Kidney tubule cell (primary cell): ENCODE results near the gene PACS2.

Experiments
- DNase-seq: peaks from one replicate; pipeline ENCODE4 v3.0.0-alpha.2; 2018; ENCODE audit warnings: low spot score

PACS2 gene

DNA sequence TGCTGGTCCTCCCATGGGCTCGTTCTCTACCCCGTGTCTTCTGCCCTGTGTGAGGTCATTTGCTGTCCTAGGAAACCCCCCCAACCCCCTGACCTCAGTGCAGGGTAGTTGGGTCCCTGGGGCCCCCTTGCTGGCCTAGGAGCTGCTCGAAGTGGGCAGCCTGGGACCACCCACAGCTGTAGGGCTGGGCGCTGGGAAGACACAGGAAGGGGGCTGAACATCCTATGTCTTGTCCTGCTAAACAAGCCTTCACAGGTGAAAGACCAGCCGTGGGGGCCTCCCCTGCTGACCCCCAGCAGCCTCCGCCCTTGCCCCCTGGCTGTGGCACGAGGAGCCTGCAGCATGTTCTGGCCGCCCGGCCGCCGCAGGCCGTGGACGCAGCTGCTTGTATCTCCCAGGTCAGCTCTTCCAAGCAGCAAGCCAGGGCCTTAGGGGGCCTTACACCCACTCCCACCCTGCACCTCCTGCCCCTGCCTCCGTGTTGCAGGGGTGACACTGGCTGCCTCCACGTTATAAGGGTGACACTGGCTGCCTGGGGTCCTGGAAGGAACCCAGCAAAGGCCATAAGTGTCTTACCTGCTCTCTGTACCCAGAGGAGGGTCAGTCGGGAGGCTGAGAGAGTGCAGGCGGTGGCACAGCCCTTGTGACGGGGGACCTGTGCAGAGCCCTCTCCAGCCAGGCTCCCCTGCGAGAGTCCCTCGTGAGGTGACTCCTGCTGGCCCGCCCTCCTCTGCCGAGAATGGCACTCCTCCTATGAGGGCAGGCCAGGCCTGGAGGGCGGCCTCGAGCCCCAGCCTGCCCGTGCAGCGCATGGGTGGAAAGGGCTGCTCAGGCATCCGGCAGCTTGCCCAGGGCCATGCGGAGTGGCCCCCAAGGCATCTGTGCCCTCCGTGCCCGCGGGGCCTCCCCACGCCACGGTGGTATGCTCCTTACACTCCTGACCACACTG, 72.3 kb downstream of the PACS2 start:
- no peak for DNase-seq

- DNase-seq = no peak
Measured at GRCh38 chr14:105387530-105387922, 73.0 kb downstream of the PACS2 start.

DNA sequence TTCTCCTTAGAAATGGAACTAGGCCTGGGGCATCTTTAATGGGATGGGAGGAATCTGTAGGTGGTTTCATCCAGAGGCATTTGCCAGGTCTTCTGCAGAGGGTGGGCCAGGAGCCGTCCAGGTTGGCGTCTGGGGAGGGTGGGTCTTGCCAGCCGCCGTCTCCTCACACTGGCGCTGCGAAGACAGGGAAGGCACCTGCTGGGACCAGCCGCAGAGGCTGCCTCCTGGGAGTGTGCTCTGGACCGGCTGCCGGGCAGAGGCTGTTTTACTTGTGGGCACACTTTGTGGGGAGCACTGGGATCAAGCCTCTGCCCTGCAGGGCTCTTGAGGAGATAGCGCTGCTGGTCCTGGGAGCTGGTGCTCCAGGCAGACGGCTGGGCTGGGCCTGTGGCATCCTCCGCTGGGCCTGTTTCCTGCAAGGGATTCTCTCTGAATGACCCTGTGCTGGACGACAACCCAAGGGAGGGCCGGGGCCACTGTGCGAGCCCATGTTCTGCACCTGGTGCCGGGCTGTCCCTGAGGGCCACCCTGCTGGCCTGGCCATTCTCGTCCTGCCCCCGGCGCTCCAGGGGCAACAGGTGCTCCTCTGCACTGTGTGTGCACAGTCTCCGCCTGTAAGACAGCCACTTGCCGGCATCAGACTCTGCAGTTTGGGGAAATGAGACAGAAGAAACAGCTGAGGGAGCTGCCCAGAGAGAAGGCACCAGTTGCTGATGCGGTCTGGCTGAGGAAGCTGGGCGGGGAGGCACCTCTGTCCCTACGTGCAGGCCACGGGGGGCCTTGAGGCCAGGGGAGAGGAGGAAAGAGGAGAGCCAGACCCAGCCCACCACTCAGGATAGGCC, 73.8 kb downstream of the PACS2 start:
- DNase-seq = no peak

- DNase-seq = no peak
Measured at GRCh38 chr14:105388976-105389375, 74.4 kb downstream of the PACS2 start.

DNA sequence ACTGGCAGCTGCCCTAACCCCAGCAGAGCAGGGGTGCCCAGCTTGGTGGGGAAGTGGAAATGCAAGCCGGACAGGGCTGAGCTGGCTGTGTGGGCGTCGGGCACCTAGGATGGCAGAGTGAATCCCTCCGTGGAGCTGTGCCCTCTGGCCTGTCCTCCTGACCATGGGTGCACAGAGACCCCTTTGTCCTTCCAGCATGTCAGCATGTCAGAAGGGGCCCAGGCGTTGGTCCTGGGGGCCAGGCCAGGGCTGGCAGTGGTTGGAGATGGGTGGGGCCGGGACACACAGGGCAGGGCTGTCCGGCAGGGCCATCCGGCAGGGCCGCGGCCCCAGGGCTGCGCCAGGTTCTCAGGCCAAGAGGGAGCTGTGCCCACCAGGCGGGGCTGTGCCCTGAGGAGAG, 75.0 kb downstream of the PACS2 start:
- DNase-seq = no peak

DNA sequence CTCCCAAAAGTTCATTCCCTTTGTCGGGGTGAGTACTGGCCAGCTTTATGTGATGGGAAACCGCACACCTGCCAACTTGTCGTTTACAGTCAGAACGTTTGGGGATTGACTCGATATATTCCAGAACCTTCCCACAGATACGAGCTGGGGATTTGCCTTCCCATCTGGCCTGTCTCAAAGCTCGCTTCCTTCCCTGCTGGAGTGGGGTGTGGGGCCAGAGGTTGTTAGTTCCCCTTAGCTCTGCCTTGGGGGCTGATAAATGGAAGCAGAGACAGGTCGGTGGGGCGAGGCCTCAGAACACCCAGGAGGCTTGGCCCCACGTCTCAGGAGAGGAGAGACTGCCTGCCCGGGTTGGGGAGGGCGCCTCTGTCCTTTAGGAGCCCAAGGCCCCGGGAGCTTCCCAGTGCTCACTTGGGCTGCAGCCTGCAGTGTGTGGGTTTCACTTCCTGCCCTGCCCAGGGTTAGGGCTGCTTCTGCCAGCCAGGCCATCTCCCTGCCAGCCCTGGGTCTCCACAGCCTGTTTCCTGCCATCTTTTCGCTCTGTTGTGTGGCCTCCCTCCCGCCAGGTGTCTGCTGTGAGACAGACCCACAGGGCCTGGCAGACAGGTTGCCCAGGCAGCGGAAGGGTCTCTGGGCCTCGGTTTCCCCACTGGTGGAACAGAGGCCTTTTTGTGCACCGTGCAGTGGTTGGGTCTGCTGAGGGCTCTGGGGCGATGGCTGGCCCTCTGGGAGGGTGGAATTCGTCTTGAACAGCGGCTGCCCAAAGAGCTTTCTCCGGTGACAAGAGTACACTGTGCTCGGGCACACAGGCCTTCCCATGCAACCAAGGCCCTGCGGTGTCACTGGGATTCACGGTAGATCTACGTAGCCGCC, 75.7 kb downstream of the PACS2 start:
- no peak for DNase-seq

GRCh38 chr14:105390849-105391500, 76.4 kb downstream of the PACS2 start:
- no peak for DNase-seq

DNA sequence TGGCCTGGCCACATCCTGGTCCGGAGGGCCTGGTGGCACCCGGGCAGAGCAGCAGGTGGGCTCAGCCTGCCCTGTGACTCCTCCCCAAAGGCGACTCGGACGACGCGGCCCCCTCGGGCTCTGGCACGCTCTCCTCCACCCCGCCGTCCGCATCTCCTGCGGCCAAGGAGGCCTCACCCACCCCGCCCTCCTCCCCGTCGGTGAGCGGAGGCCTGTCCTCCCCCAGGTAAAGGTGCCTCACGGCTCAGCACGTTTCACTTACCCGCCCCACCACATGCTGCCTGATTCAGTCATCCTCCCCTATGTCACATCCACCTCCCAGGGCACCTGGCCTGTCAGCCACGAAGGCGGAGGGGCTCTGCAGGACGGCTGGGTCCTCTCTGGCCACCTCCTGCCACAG, 77.0 kb downstream of the PACS2 start:
- no peak for DNase-seq

DNA sequence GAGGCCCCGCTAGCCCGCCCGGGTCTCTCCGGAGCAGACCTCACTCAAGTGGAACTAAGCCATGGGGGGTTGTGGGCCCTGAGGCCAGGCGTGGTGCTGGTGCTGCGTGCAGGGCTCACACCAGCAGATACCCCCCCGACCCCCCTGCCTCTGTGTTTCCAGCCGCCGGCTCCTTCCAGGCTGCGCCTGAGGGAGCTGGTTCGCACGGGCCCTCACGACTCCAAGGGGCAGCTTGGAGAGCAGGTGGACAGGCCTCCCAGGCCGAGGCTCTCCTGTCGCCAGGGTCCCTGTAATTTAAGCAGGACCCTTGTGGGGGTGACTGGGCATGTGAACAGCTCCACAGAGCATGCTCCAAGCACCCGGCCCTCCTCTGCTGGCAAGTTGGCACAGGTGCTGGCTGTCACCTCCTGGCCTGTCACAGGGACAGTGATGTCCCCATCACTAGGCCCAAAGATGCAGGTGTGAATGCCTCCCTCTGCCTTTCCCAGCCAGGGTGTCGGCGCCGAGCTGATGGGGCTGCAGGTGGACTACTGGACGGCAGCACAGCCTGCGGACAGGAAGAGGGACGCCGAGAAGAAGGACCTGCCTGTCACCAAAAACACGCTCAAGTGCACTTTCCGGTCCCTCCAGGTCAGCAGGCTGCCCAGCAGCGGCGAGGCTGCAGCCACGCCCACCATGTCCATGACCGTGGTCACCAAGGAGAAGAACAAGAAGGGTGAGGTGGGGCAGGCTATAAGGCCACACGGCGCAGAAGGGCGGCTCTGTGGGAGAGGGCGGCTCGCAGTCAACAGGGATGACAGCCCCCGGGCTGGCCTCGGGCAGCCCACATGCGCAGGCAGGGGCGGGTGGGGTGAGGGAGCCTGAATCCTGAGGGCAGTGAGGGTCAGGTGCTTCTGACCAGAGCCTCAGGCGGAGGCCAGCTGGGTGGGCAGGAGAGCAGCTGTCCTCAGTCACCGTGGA, 77.9 kb downstream of the PACS2 start:
- no peak for DNase-seq

- DNase-seq = no peak
Measured at GRCh38 chr14:105393151-105393550, 78.6 kb downstream of the PACS2 start.

- DNase-seq = no peak
Measured at GRCh38 chr14:105394714-105395537, 80.4 kb downstream of the PACS2 start.

DNA sequence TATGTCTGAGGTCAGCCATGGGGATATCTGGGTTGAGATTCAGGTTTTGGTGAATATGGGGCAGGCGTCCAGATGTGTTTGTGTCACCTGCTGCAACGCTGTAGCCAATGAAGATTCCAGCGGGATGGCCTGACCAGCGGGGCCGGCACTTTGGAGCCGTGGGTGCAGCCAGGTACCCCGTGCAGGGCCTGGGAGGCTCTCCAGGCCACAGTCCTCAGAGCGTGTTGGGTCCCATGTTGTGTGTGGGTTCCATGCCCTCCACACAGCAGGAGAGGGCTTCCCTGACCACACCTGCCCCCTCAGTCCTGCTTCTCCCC, 80.9 kb downstream of the PACS2 start:
- DNase-seq = no peak

DNA sequence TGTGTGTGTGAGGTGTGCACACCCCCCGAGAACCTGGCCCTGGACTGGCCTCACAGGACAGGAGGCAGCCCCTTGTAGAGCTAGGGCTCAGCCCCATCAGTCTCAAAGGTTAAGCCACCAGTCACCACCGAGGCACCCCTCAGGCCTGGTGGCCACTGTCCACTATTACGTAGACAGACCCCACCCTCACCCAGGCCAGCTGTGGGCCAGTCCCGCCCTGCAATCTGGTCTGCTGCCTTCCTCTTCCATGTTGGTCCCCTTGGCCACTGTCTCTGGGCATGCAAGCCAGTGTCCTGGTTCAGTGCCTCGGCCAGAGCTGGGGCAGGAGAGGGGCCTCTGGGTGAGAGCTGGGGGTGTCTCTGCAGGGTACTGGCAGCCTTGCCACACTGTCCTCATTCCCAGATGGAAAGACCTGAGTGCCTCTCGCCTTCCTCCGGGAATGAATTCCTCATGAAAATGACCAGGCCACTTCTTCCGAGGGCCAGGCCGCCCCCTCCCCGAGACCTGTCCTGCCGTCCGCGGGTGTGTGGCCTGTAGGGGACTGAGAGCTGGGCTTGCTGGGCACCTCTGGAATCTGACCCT, 82.9 kb downstream of the PACS2 start:
- DNase-seq = no peak

GRCh38 chr14:105398044-105398725, 83.6 kb downstream of the PACS2 start, which contains the start of gene TEX22:
Gene TEX22, plus strand, starts transcription at chr14:105398538. Its CDS starts 803 bp downstream, at chr14:105399341.
- DNase-seq = peak; percentile 74

- peak; percentile 38 for DNase-seq
Measured at GRCh38 chr14:105398726-105399465, 84.3 kb downstream of the PACS2 start.

- DNase-seq = no peak
Measured at GRCh38 chr14:105399466-105399775, 84.9 kb downstream of the PACS2 start.

- no peak for DNase-seq
Measured at GRCh38 chr14:105400016-105400415, 85.5 kb downstream of the PACS2 start.

GRCh38 chr14:105401699-105402098, 87.2 kb downstream of the PACS2 start:
- no peak for DNase-seq
